ENCODE data around the gene KCNA10. TPM values are rescaled to one million over a fixed set of nuclear protein-coding genes. Genes with fewer than 3 reads are reported as not detected.

Gene KCNA10
- total RNA-seq, 1 donor from 2014 or later, result not detected

DNA sequence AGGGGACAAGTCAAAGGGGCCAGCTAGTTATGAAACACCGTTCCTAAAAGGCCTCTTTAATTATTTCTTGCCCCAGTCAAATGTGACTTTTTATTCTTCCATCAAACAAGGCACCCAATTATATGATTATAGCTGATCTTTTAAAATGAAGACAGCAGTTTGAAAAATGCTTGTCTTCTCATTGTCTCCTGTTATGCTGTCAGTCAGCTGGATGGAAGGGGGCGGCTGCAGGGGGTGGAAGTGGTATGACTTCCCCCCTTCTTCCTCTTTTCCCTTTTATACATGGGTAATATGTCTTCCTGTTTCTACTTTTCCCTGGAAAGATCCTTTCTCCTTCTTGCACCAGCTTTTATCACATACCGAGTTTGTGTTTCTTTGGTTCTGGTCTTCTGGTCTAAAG is 25.8 kb upstream of the KCNA10 start:
- no peak for DNase-seq
- Mint-ChIP-seq H3K4me1 (ENCODE audit: low read depth, unreplicated experiment) (peaks cover 22% of the 10 kb centered on the region), H3K9me3 (ENCODE audit: unreplicated experiment) (peaks cover 5% of the 10 kb centered on the region), H3K36me3 (ENCODE audit: unreplicated experiment) (peaks cover 5% of the 10 kb centered on the region), H3K27me3 (ENCODE audit: unreplicated experiment) (peaks cover 1% of the 10 kb centered on the region), H3K4me3 (ENCODE audit: unreplicated experiment) (no peak overlapping the region), H3K27ac (ENCODE audit: unreplicated experiment) (no peak overlapping the region)
- TF ChIP-seq, protein P1, sequence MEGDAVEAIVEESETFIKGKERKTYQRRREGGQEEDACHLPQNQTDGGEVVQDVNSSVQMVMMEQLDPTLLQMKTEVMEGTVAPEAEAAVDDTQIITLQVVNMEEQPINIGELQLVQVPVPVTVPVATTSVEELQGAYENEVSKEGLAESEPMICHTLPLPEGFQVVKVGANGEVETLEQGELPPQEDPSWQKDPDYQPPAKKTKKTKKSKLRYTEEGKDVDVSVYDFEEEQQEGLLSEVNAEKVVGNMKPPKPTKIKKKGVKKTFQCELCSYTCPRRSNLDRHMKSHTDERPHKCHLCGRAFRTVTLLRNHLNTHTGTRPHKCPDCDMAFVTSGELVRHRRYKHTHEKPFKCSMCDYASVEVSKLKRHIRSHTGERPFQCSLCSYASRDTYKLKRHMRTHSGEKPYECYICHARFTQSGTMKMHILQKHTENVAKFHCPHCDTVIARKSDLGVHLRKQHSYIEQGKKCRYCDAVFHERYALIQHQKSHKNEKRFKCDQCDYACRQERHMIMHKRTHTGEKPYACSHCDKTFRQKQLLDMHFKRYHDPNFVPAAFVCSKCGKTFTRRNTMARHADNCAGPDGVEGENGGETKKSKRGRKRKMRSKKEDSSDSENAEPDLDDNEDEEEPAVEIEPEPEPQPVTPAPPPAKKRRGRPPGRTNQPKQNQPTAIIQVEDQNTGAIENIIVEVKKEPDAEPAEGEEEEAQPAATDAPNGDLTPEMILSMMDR (IDR thresholded peaks at IDR 0.05; ENCODE audit: partially characterized antibody, unreplicated experiment), result no peak

DNA sequence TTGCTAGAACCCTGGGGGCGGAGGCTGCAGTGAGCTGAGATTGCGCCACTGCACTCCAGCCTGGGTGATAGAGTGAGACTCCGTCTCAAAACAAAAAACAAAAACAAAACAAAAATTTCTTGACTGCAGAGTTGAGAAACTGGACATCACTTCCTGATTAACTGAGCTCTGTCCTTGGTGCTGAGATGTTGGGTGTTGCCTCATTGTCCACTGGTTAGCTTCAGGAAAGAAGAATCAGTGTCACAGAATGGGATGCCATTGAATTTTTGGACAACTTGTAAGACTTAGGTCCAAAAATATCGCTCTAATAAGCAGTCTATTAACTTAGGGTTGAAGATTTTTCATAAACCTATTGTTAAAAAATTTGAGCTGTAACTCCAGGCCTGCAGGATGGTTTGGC is 23.8 kb upstream of the KCNA10 start:
- peaks cover 8% of the 10 kb centered on the region for H3K27me3 Mint-ChIP-seq (ENCODE audit: unreplicated experiment)
- TF ChIP-seq, protein P1 (IDR thresholded peaks at IDR 0.05; ENCODE audit: partially characterized antibody, unreplicated experiment), result no peak
- DNase-seq, result no peak

DNA sequence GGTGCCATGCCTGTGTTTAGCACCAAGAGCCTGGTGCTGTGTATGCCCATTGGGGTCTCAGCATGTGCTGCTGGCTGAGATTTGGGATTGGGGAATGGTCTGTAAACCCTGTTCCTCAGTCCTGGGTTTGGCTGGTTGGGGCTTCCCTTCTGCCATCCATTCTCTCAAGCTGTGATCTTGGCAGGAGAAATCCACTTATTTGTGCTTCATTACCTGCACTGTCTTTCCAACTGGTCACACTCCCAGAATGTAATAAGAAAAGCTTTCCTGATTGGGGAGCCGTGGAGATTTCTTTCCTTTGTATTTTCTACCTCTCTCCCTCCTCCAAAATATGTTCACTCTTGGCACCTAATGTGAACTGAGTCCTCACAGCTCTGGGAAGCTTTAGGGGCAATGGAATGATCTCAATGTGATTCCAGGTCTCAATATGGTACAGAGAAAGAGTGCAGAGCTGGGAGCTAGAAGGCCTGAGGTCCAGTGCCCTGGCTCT is 23.0 kb upstream of the KCNA10 start:
- TF ChIP-seq, protein P1 (IDR thresholded peaks at IDR 0.05; ENCODE audit: partially characterized antibody, unreplicated experiment), result no peak
- H3K27me3 Mint-ChIP-seq (ENCODE audit: unreplicated experiment), result peaks cover 12% of the 10 kb centered on the region

More for the DNA sequence above, 23.8 kb upstream of the KCNA10 start:
- peaks cover 17% of the 10 kb centered on the region for H3K9me3 Mint-ChIP-seq (ENCODE audit: unreplicated experiment)
- H3K4me1 Mint-ChIP-seq (ENCODE audit: low read depth, unreplicated experiment), result peaks cover 27% of the 10 kb centered on the region
- no peak overlapping the region for H3K4me3 Mint-ChIP-seq (ENCODE audit: unreplicated experiment)
- H3K36me3 Mint-ChIP-seq (ENCODE audit: unreplicated experiment), result peaks cover 5% of the 10 kb centered on the region
- H3K27ac Mint-ChIP-seq (ENCODE audit: unreplicated experiment), result no peak overlapping the region

DNA sequence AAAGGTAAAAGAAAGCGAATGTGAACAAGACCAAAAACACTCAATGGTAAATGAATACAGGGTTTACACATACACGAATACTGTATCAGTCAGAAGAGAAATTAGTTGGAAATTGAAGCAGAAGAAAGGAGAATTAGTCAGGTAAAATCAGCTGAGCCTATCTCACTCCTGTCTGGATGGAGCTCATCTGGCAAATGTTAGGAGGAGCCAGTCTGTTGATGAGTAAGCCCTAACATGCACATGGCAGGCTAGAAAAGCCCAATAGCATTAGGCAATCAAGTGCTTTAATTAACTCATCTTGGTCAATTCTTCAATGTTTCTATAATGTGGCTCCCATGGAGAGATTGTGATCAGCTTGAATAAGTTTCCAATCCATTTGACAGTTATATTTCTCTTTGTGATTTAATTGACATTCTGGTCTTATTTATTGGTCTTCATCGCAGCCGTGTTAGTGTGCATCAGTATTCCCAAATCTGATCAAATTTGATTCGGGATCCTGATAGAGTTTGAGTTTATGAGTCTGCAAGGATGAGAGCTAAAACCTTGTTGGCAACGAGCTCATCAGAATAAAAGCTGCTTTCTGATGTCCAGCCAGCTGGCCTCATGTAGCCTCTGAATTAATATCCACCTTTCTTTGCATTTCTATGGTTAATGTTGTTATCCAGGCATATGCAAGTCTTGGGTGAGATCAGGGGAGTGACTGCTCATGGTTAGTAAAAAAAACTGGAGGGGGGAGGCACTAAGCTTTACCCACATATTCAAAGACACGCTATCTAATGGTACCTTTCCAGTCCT is 22.1 kb upstream of the KCNA10 start:
- H3K4me1 Mint-ChIP-seq (ENCODE audit: low read depth, unreplicated experiment), result peaks cover 27% of the 10 kb centered on the region
- TF ChIP-seq, protein P1 (IDR thresholded peaks at IDR 0.05; ENCODE audit: partially characterized antibody, unreplicated experiment), result no peak

More for the DNA sequence above, 23.0 kb upstream of the KCNA10 start:
- H3K27ac Mint-ChIP-seq (ENCODE audit: unreplicated experiment), result no peak overlapping the region
- H3K36me3 Mint-ChIP-seq (ENCODE audit: unreplicated experiment), result peaks cover 5% of the 10 kb centered on the region
- peaks cover 29% of the 10 kb centered on the region for H3K4me1 Mint-ChIP-seq (ENCODE audit: low read depth, unreplicated experiment)
- H3K4me3 Mint-ChIP-seq (ENCODE audit: unreplicated experiment), result no peak overlapping the region
- peaks cover 23% of the 10 kb centered on the region for H3K9me3 Mint-ChIP-seq (ENCODE audit: unreplicated experiment)
- no peak for DNase-seq

DNA sequence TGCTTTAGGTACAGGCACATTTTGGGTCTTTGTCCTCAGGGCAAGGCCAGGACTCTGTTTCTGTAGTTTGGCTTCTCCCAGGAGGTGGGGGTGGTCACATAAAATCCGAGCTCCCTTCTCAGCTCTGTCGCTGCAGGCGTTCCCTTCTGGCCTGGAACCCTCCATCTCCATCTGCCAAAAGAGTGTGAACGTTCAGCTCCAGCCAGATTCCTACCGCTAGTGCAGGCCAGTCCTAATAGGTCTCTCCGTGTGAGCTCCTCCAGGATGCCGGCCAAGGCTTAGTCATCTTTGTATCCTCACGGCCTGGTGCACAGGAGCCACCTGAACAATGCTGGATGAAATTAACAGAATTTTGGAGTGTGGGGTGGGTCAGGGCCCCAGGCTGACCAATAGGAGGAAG is 19.9 kb upstream of the KCNA10 start:
- peaks cover 30% of the 10 kb centered on the region for H3K4me1 Mint-ChIP-seq (ENCODE audit: low read depth, unreplicated experiment)
- peak overlapping the region; percentile 96 for H3K27ac Mint-ChIP-seq (ENCODE audit: unreplicated experiment)
- no peak overlapping the region for H3K4me3 Mint-ChIP-seq (ENCODE audit: unreplicated experiment)
- H3K9me3 Mint-ChIP-seq (ENCODE audit: unreplicated experiment), result peaks cover 18% of the 10 kb centered on the region
- no peaks in the 10 kb centered on the region for H3K36me3 Mint-ChIP-seq (ENCODE audit: unreplicated experiment)
- TF ChIP-seq, protein P1 (IDR thresholded peaks at IDR 0.05; ENCODE audit: partially characterized antibody, unreplicated experiment), result no peak
- DNase-seq, result peak; percentile 59
- peaks cover 13% of the 10 kb centered on the region for H3K27me3 Mint-ChIP-seq (ENCODE audit: unreplicated experiment)

More for the DNA sequence above, 22.1 kb upstream of the KCNA10 start:
- H3K4me3 Mint-ChIP-seq (ENCODE audit: unreplicated experiment), result no peak overlapping the region
- peaks cover 1% of the 10 kb centered on the region for H3K36me3 Mint-ChIP-seq (ENCODE audit: unreplicated experiment)
- DNase-seq, result no peak
- peaks cover 18% of the 10 kb centered on the region for H3K9me3 Mint-ChIP-seq (ENCODE audit: unreplicated experiment)
- H3K27ac Mint-ChIP-seq (ENCODE audit: unreplicated experiment), result no peak overlapping the region
- peaks cover 13% of the 10 kb centered on the region for H3K27me3 Mint-ChIP-seq (ENCODE audit: unreplicated experiment)
